SK-N-SH (cell line): ENCODE data around the gene ELMO1.

Experiments used
- CTCF ChIP-seq: fragments of 200-600 bp; sonication (generic); IDR thresholded peaks from 2 replicates; pipeline ENCODE4 v1.6.1; 2017; ENCODE audit warnings: antibody characterized with exemption, mild to moderate bottlenecking, moderate library complexity
- EP300 ChIP-seq, 2 experiments: IDR thresholded peaks; 2 replicates each; pipeline versions ENCODE4 v1.4.0 to v1.6.1; 2012; ENCODE audit warnings: borderline replicate concordance in 1 of 2, low read depth in 1 of 2, low read length in 1 of 2
- EZH2phosphoT487 ChIP-seq: fragments of 200-600 bp; sonication (generic); IDR thresholded peaks from 2 replicates; pipeline ENCODE4 v1.6.1; 2017; ENCODE audit warnings: low read depth, mixed run types, mild to moderate bottlenecking, antibody characterized with exemption, moderate library complexity, borderline replicate concordance
- GATA2 ChIP-seq: sonication (generic); formaldehyde crosslinking; IDR thresholded peaks from 2 replicates; pipeline ENCODE4 v1.5.0; 2020; ENCODE audit warnings: mild to moderate bottlenecking, missing genetic modification reagents
- MAX ChIP-seq: IDR thresholded peaks from 2 replicates; pipeline ENCODE4 v1.4.0; 2012; ENCODE audit warnings: low read depth
- POLR2AphosphoS5 ChIP-seq: IDR thresholded peaks from 2 replicates; pipeline ENCODE4 v1.6.1; 2012; ENCODE audit warnings: low read depth, low read length
- RAD21 ChIP-seq: IDR thresholded peaks from 2 replicates; pipeline ENCODE4 v1.6.1; 2012; ENCODE audit warnings: mild to moderate bottlenecking, low read length
- TAF1 ChIP-seq: IDR thresholded peaks from 2 replicates; pipeline ENCODE4 v1.6.1; 2012; ENCODE audit warnings: low read depth, mild to moderate bottlenecking, low read length, moderate library complexity, borderline replicate concordance

- TF ChIP-seq EZH2phosphoT487 (no peak), CTCF (no peak), MAX (no peak), RAD21 (no peak), TAF1 (no peak), EP300 (IDR thresholded peaks at IDR 0.05; ENCODE audit: borderline replicate concordance in 1 of 2, low read depth in 1 of 2, low read length in 1 of 2) (no peak), GATA2 (CRISPR knock-in tag) (no peak), POLR2AphosphoS5 (no peak)
Observed at GRCh38 chr7:37102518-37103137, 346.0 kb downstream of the ELMO1 start.
